ENCODE data around the gene NAT14. TPM values are rescaled to one million over a fixed set of nuclear protein-coding genes. Genes with fewer than 3 reads are reported as not detected.

NAT14 gene
- total RNA-seq, 1 donor from 2014 or later: 6.0 TPM

GRCh38 chr19:55465460-55466240 is 19.3 kb upstream of the NAT14 start:
- no peak for DNase-seq (ENCODE audit: low spot score)
- intact Hi-C loops (cut with DNase I): no loop called here

- DNase-seq (ENCODE audit: low spot score): no peak
- intact Hi-C loops (cut with DNase I): no loop called here
Measured at GRCh38 chr19:55466241-55466614, 18.8 kb upstream of the NAT14 start.

- intact Hi-C loops (cut with DNase I): loop anchor here (1.0 kb wide), 1 partner anchor 37 kb away; no protein-coding TSS in a partner anchor
- DNase-seq (ENCODE audit: low spot score): no peak
Measured at GRCh38 chr19:55467236-55468053, 17.5 kb upstream of the NAT14 start.

- intact Hi-C loops (cut with DNase I): no loop called here
- no peak for DNase-seq (ENCODE audit: low spot score)
Measured at GRCh38 chr19:55468054-55468393, 17.0 kb upstream of the NAT14 start.

GRCh38 chr19:55471266-55471665 is 13.7 kb upstream of the NAT14 start:
- no peak for DNase-seq (ENCODE audit: low spot score)
- intact Hi-C loops (cut with DNase I): no loop called here

GRCh38 chr19:55472463-55472862 is 12.5 kb upstream of the NAT14 start:
- intact Hi-C loops (cut with DNase I): no loop called here
- no peak for DNase-seq (ENCODE audit: low spot score)

- intact Hi-C loops (cut with DNase I): no loop called here
- DNase-seq (ENCODE audit: low spot score): no peak
Measured at GRCh38 chr19:55473225-55474012, 11.6 kb upstream of the NAT14 start.

GRCh38 chr19:55474269-55475265 is 10.4 kb upstream of the NAT14 start:
- intact Hi-C loops (cut with DNase I): no loop called here
- DNase-seq (ENCODE audit: low spot score): no peak

- intact Hi-C loops (cut with DNase I): loop anchor here (2.0 kb wide), 1 partner anchor 125 kb away; the partner anchor contains the start of gene ZNF524
- peak; percentile 99 for DNase-seq (ENCODE audit: low spot score)
Measured at GRCh38 chr19:55476100-55476775, 8.8 kb upstream of the NAT14 start, which contains the start of gene ZNF628. ZNF628 (plus strand) TSS chr19:55476617; CDS start chr19:55479911, 3,294 bp downstream.

- DNase-seq (ENCODE audit: low spot score): no peak
- intact Hi-C loops (cut with DNase I): loop anchor here (2.0 kb wide), 1 partner anchor 123 kb away; the partner anchor contains the start of gene ZNF524
Measured at GRCh38 chr19:55477905-55478304, 7.1 kb upstream of the NAT14 start.

GRCh38 chr19:55478364-55478763 is 6.6 kb upstream of the NAT14 start:
- intact Hi-C loops (cut with DNase I): no loop called here
- no peak for DNase-seq (ENCODE audit: low spot score)

- intact Hi-C loops (cut with DNase I): no loop called here
- no peak for DNase-seq (ENCODE audit: low spot score)
Measured at GRCh38 chr19:55479045-55479444, 5.9 kb upstream of the NAT14 start.

- intact Hi-C loops (cut with DNase I): no loop called here
- no peak for DNase-seq (ENCODE audit: low spot score)
Measured at GRCh38 chr19:55479451-55480230, 5.3 kb upstream of the NAT14 start.

GRCh38 chr19:55481148-55481793 is 3.7 kb upstream of the NAT14 start:
- DNase-seq (ENCODE audit: low spot score): no peak
- intact Hi-C loops (cut with DNase I): no loop called here

GRCh38 chr19:55481794-55482155 is 3.2 kb upstream of the NAT14 start:
- intact Hi-C loops (cut with DNase I): no loop called here
- no peak for DNase-seq (ENCODE audit: low spot score)

- no peak for DNase-seq (ENCODE audit: low spot score)
- intact Hi-C loops (cut with DNase I): no loop called here
Measured at GRCh38 chr19:55482156-55482961, 2.6 kb upstream of the NAT14 start.

All from cardiac septum (tissue), 1 donor.